ENCODE measurements around the gene MFRP. TPM values are rescaled to one million over a fixed set of nuclear protein-coding genes. Genes with fewer than 3 reads are reported as not detected.

MFRP gene
- not detected in 2 replicates for total RNA-seq

DNA sequence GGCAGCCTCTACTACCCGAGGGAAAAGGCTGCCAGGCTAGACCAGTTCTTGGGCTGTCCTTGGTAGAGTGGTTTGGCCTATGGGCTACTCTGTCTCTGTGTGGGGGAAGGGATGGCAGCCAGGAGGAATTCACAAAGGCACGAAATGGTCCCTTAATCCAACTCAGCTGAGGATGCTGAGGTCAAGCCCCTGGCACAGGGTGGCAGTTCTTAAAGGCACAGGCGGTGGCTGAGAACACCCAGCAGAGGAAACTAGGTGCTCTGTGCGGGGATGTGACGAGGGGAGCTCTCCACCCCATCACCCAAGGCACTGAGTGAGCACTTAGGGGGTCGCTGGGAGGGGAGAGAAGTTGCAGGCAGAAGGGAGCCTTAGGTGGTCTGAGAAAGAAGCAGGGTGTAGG, at the start of gene MFRP:
Gene MFRP (minus strand): TSS at position 101 of the 400 bp plus-strand sequence. CDS start 192 bp downstream, outside the sequence.

DNA sequence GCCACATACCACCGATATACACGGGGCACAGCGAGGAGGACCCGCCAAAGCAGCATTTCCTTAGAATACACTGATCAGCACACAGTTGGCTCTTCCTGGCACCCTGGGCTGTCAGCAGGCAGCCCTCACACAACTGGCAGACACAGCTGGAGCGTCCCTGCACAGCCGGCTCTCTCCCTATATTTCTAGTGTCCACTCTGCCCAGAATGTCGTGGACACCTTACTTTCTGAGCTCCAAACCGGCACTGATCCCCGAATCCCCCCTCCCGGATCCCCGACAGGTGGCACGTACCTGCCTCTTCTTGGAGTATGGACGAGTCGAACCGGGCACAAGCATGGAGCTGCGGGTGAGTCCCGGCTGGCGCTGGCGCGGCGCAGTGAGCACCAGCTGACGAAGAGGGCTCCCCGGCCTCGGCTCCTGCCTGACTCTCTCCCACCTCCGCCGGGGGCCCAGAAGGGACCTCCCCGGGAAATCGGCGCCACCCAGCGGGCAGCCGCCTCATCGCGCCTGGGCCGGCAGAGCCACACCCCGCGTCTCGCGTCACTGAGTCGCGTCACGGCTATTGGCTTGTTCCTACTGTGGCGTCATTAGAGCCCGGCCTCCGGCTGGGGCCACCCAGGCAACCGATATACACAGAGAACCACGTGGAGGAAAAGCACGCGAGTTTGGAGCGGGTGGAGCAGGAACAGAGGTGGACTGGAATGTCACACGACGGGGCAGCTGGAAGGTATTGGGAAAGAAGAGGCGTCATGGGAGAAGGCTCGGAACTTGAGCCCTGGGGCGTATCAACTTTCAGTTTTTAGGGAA, 34.9 kb upstream of the MFRP start, which contains the start of gene USP2:
Gene USP2 (minus strand): TSS at position 510 of the 808 bp plus-strand sequence. CDS start 8,210 bp downstream, outside the sequence.

DNA sequence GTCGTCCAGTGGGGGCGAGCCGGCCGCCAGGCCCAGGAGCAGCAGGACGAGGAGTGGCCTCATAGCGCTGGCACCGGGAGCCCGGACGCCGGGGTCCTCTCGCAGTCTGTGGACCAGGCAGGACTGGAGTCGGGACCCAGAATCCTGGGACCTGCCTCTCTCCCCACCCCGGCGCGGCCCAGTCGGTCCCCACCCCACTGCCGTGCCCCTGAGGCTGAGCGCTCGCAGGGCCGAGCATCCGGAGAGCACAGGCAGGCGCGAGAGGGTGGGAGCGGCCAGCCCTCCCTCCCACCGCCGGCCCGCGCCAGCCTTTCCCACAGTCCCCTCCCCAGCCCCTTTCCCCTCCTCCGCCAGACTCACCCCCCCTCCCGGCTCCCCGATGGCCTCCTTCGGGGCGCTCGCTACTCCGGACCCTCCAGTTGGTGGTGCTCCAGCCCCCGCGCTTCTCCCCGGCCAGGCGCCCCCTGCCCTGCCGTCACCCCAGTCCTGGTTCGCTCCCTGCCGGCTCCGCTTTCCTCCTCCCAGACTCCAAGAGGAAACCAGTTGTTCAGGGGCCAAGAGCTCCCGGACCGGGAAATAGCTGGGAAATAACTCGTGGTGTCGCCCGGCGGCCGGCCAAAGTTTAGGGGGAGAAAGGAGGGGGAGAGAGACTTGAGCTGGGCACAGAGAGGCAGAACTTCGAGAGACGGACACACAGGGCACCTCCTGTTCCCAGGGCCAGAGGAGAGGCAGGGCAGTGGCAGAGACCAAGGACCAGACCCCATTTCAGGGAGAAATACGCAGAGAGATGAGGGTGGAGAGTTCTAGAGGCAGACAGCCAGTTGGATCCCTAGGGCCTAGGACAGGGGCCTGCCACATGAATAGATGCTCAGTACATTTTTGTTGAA, 5.9 kb downstream of the MFRP start, which contains the start of gene C1QTNF5:
Gene C1QTNF5 (minus strand): TSS at position 549 of the 887 bp plus-strand sequence. CDS start 486 bp downstream, at position 63.

GRCh38 chr11:119334174-119334930, 12.2 kb downstream of the MFRP start, which contains the start of gene RNF26:
RNF26 (plus strand) TSS chr11:119334527; CDS start chr11:119335123, 596 bp downstream.

GRCh38 chr11:119316729-119317591, 29.5 kb downstream of the MFRP start, which contains the start of gene MCAM:
MCAM (minus strand) TSS chr11:119317130; CDS start chr11:119317101, 29 bp downstream.

Other genes starting within 250 kb of the MFRP start
- 9.5 and 14.4 TPM in 2 replicates for gene DPAGT1, start 244.9 kb downstream of the MFRP start, total RNA-seq
- gene C2CD2L, start 239.4 kb downstream of the MFRP start, total RNA-seq = 1.7 and 1.8 TPM in 2 replicates
- gene HINFP, start 225.1 kb downstream of the MFRP start, total RNA-seq = 12.7 and 14.3 TPM in 2 replicates
- 0.14 and 0.18 TPM in 2 replicates for gene ABCG4, start 197.7 kb downstream of the MFRP start, total RNA-seq
- gene NLRX1, start 178.0 kb downstream of the MFRP start, total RNA-seq = 14.4 and 17.7 TPM in 2 replicates
- gene NHERF4, start 161.2 kb downstream of the MFRP start, total RNA-seq = 0.14 and 0.18 TPM in 2 replicates
- 4.7 TPM in 2 replicates for gene CBL, start 140.4 kb downstream of the MFRP start, total RNA-seq
- gene MCAM, start 29.6 kb downstream of the MFRP start, total RNA-seq = 11.2 and 15.5 TPM in 2 replicates
- gene RNF26, start 12.2 kb downstream of the MFRP start, total RNA-seq = 2.8 and 4.3 TPM in 2 replicates
- 17.5 and 34.5 TPM in 2 replicates for gene C1QTNF5, start 5.8 kb downstream of the MFRP start, total RNA-seq
- gene USP2, start 35.0 kb upstream of the MFRP start, total RNA-seq = 0.09 and 0.14 TPM in 2 replicates
- gene THY1, start 76.5 kb upstream of the MFRP start, total RNA-seq = 154 and 200 TPM in 2 replicates